Measurements from ENCODE around the gene TRABD2A.
"Not testable (repeated sequence)": the region's sequence is repeated elsewhere in the genome, so short reads cannot be mapped to it uniquely, and the experiment has no call there.

Gene TRABD2A

GRCh38 chr2:84792856-84793522 is 87.9 kb downstream of the TRABD2A start:
- H3K27me3 Mint-ChIP-seq = no peaks in the 10 kb centered on the region
- H3K4me1 Mint-ChIP-seq = no peaks in the 10 kb centered on the region
- H3K9me3 Mint-ChIP-seq = peaks cover 4% of the 10 kb centered on the region
- no peak overlapping the region for H3K4me3 Mint-ChIP-seq
- no peak overlapping the region for H3K27ac Mint-ChIP-seq
- ATAC-seq (ENCODE audit: low read depth) (no peak), DNase-seq (ENCODE audit: low spot score in 2 of 2) (no peak)
- H3K36me3 Mint-ChIP-seq = peaks cover 2% of the 10 kb centered on the region

DNA sequence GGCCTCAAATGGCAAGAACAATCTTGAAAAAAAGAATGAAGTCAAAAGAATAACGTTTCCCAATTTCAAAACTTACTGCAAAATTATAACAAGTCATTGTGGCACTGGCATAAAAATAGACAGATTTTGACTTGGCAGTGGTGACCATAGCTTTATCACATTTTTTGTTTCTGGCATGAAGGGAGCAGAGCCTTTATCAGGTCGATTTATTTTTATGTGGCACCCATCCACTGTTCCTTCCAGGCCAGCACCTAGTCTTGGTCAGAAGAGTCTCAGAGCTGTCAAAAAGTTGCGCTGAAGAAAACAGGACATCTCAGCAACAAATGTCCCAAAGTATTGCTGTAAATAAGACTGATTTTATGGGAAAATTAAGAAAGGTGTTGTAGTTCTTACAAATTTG is 92.4 kb downstream of the TRABD2A start:
- Mint-ChIP-seq H3K9me3 (peaks cover 4% of the 10 kb centered on the region), H3K27ac (no peak overlapping the region), H3K27me3 (peaks cover 2% of the 10 kb centered on the region), H3K36me3 (peaks cover 2% of the 10 kb centered on the region), H3K4me1 (no peaks in the 10 kb centered on the region), H3K4me3 (no peak overlapping the region)
- no peak for DNase-seq (ENCODE audit: low spot score in 2 of 2)
- ATAC-seq (ENCODE audit: low read depth) = no peak

- no peaks in the 10 kb centered on the region for H3K4me1 Mint-ChIP-seq
- ATAC-seq (ENCODE audit: low read depth) = no peak
- H3K9me3 Mint-ChIP-seq = peaks cover 4% of the 10 kb centered on the region
- DNase-seq (ENCODE audit: low spot score in 2 of 2) = no peak
- H3K27me3 Mint-ChIP-seq = peaks cover 2% of the 10 kb centered on the region
- H3K36me3 Mint-ChIP-seq = peaks cover 2% of the 10 kb centered on the region
- no peak overlapping the region for H3K4me3 Mint-ChIP-seq
- H3K27ac Mint-ChIP-seq = no peak overlapping the region
These were observed 92.9 kb downstream of the TRABD2A start for GRCh38 chr2:84788027-84788426.

DNA sequence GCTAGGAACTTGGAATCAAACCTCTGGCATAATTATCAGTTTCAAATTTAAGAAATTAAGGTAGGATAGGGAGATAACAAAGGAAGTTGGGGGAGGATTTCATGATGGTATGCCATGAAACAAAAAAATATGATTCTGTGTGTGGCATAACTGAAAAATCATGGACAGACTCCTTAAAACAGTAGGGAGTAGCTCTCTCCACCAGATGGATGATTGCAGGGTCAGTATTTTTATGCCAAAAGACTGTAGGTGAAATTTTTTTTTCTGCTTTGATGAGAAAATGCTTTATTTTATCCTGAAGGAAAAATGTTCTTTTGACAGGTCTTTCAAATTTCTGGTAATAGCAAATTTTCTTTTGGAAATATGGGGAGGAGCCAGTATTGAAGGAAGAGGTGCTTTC is 94.3 kb downstream of the TRABD2A start:
- DNase-seq (ENCODE audit: low spot score in 2 of 2) = no peak
- Mint-ChIP-seq H3K9me3 (peaks cover 2% of the 10 kb centered on the region), H3K4me1 (peaks cover 9% of the 10 kb centered on the region), H3K36me3 (peaks cover 2% of the 10 kb centered on the region), H3K27me3 (peaks cover 2% of the 10 kb centered on the region), H3K27ac (no peak overlapping the region), H3K4me3 (no peak overlapping the region)
- no peak for ATAC-seq (ENCODE audit: low read depth)

GRCh38 chr2:84785950-84786349 is 94.9 kb downstream of the TRABD2A start:
- DNase-seq (ENCODE audit: low spot score in 2 of 2) (no peak), ATAC-seq (ENCODE audit: low read depth) (no peak)
- peaks cover 10% of the 10 kb centered on the region for H3K4me1 Mint-ChIP-seq
- no peak overlapping the region for H3K27ac Mint-ChIP-seq
- H3K36me3 Mint-ChIP-seq = no peaks in the 10 kb centered on the region
- peaks cover 2% of the 10 kb centered on the region for H3K27me3 Mint-ChIP-seq
- no peak overlapping the region for H3K4me3 Mint-ChIP-seq
- H3K9me3 Mint-ChIP-seq = no peaks in the 10 kb centered on the region

DNA sequence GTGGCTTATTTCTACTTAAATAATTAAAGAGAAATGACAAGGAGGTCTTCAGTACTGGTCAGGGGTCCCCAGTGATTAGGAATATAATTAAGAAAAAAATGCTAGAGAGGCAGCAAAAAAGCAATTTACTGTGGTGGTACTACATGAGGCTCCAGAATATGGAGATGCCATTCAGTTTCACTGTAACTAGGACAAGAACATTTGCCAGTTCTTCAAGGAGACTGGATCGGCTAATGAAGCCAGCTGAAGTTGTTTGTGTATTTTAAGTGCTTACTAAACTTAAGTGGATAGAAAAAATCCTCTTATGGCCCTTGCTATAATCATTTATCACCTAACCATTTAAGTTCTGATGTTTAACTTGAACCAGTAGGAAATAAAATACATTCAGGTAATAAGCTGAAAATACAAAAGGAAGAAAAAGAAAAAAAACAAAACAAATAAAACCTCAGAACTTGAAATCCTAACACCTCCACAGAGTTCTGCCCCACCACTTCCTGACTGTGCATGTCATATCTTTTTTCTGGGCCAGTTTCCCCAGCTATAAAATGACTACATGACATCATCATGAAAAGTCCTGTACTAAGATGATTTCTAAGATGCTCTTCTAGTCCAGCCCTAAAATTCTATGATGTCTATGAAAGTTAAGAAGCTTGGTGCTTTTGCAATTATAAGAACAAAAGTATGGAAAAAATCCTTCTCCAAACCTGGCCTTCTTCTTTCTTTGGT is 98.0 kb downstream of the TRABD2A start:
- H3K4me3 Mint-ChIP-seq = no peak overlapping the region
- H3K4me1 Mint-ChIP-seq = peaks cover 10% of the 10 kb centered on the region
- DNase-seq (ENCODE audit: low spot score in 2 of 2) (no peak), ATAC-seq (ENCODE audit: low read depth) (no peak)
- H3K9me3 Mint-ChIP-seq = peaks cover 2% of the 10 kb centered on the region
- no peaks in the 10 kb centered on the region for H3K36me3 Mint-ChIP-seq
- H3K27me3 Mint-ChIP-seq = peaks cover 2% of the 10 kb centered on the region
- no peak overlapping the region for H3K27ac Mint-ChIP-seq

DNA sequence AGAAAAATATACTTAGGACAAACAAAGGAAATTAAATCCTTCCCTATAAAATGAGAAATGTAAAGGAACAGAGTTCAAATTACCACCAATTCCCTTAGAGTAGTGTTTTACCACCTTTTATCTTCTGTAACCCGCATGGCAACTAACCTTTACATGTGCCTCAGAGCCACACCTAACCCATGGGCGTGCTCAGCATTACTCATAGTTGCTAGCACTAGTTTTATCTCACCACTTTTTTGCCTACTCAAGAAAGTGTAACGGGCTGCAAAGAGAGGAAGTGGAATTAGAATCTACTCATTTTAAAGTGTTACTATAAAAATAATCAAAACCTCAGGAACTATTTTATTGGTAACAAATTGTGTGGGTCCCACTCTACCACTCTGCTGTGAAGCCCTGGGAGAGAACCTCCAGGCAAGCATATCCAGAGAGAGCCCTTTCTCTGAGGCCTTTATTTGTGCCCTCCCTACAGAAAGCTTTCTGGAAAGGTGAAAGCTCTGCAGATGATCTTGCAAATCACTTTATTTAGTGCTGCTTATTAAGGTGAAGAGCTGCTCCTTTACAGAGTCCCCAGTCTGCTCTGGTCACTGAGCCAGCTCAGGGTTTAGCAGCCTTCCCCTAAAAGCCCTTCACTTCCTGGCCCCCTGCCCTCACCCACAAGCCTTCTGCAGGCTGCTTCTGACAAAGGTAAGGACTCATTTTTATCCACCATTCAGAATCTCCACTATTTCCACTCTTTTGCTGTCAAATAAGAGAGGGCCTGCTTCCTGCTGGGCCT is 98.8 kb downstream of the TRABD2A start:
- peaks cover 3% of the 10 kb centered on the region for H3K9me3 Mint-ChIP-seq
- H3K27me3 Mint-ChIP-seq = peaks cover 1% of the 10 kb centered on the region
- H3K4me1 Mint-ChIP-seq = peaks cover 10% of the 10 kb centered on the region
- H3K27ac Mint-ChIP-seq = no peak overlapping the region
- peak; percentile 98 for ATAC-seq (ENCODE audit: low read depth)
- no peak overlapping the region for H3K4me3 Mint-ChIP-seq
- peak in 1 of 2 donors; percentile 20 for DNase-seq (ENCODE audit: low spot score in 2 of 2)
- H3K36me3 Mint-ChIP-seq = no peaks in the 10 kb centered on the region

GRCh38 chr2:84779781-84780180 is 101.1 kb downstream of the TRABD2A start:
- H3K27ac Mint-ChIP-seq = no peak overlapping the region
- no peaks in the 10 kb centered on the region for H3K36me3 Mint-ChIP-seq
- ATAC-seq (ENCODE audit: low read depth) (no peak), DNase-seq (ENCODE audit: low spot score in 2 of 2) (no peak)
- H3K4me1 Mint-ChIP-seq = peaks cover 10% of the 10 kb centered on the region
- H3K4me3 Mint-ChIP-seq = no peak overlapping the region
- H3K27me3 Mint-ChIP-seq = peaks cover 1% of the 10 kb centered on the region
- H3K9me3 Mint-ChIP-seq = peaks cover 8% of the 10 kb centered on the region

DNA sequence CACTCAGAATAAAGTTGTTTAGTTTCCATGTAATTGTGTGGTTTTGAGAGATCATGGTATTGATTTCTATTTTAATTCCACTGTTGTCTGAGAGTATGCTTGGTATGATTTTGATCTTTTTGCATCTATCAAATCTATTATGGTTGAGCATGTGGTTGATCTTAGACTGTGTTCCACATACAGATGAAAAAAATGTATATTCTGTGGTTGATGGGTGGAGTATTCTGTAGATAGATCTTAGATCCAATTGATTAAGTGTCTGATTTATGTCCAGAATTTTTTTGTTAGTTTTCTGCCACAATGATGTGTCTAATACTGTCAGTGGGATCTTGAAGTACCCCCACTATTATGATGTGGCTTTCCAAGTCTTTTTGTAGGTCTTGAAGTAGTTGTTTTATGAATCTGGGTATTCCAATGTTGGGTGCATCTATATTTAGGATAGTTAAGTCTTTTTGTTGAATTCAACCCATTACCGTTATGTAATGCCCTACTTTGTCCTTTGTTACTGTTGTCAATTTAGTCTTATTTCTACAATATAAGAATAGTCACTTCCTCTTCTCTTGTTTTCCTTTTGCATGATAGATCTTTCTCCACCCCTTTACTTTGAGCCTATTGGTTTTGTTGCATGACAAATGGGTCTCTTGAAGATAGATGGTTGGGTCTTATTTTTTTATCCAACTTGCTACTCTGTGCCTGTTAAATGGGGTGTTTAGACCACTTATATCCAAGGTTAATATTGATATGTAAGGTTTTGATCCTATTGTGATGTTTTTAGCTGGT is 101.8 kb downstream of the TRABD2A start:
- H3K9me3 Mint-ChIP-seq = peaks cover 11% of the 10 kb centered on the region
- no peaks in the 10 kb centered on the region for H3K36me3 Mint-ChIP-seq
- H3K27ac Mint-ChIP-seq = no peak overlapping the region
- H3K27me3 Mint-ChIP-seq = peaks cover 1% of the 10 kb centered on the region
- DNase-seq (ENCODE audit: low spot score in 2 of 2) (no peak), ATAC-seq (ENCODE audit: low read depth) (no peak)
- peaks cover 10% of the 10 kb centered on the region for H3K4me1 Mint-ChIP-seq
- no peak overlapping the region for H3K4me3 Mint-ChIP-seq

DNA sequence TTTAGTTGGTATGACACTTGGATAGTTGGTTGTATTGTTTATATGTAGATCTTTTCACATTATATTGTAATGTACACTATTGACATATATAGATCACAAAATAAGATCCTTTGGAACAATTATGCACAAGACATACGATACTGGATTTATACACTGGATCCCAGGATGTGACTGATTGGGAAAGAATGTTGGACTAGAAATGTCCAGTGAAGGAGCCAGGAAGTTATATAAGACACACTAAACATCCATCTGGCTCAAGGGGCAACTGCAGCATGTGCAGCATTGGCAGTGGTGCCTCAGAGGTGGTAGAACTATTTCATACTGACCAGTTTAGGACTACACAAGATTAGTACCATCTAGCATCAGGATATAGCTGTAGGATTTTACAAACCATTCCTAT is 104.9 kb downstream of the TRABD2A start:
- H3K4me3 Mint-ChIP-seq = no peak overlapping the region
- ATAC-seq (ENCODE audit: low read depth) (no peak), DNase-seq (ENCODE audit: low spot score in 2 of 2) (no peak)
- H3K27me3 Mint-ChIP-seq = peaks cover 1% of the 10 kb centered on the region
- H3K27ac Mint-ChIP-seq = no peak overlapping the region
- H3K4me1 Mint-ChIP-seq = no peaks in the 10 kb centered on the region
- peaks cover 25% of the 10 kb centered on the region for H3K9me3 Mint-ChIP-seq
- peaks cover 4% of the 10 kb centered on the region for H3K36me3 Mint-ChIP-seq

DNA sequence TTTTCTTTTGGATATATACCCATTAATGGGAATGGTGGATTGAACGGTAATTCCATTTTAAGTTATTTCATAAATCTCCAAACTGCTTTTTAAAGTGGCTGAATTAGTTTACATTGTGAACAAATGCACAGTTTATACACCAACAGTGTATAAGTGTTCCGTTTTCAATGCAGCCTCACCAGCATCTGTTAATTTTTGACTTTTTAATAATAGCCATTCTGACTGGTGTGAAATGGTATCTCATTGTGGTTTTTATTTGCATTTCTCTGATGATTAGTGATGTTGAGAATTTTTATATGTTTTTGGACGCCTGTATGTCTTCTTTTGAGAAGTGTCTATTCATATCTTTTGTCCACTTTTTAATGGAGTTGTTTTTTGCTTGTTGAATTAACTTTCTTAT is 107.3 kb downstream of the TRABD2A start:
- not testable (repeated sequence) for H3K27ac Mint-ChIP-seq; H3K27me3 Mint-ChIP-seq; DNase-seq (ENCODE audit: low spot score in 2 of 2); ATAC-seq (ENCODE audit: low read depth); H3K4me3 Mint-ChIP-seq; H3K4me1 Mint-ChIP-seq; H3K36me3 Mint-ChIP-seq
- peaks cover 25% of the 10 kb centered on the region for H3K9me3 Mint-ChIP-seq

Measured in memory B cell (primary cell).